Loucy (cell line): ENCODE results near the gene SLC26A4.

Experiments used
- EZH2phosphoT487 ChIP-seq: fragments of 200-600 bp; IDR thresholded peaks from 2 replicates; pipeline ENCODE4 v1.6.1; 2018; ENCODE audit warnings: antibody characterized with exemption, mild to moderate bottlenecking, moderate library complexity, borderline replicate concordance
- TF ChIP-seq, protein P1 (sequence below): fragments of 200-600 bp; sonication (generic); conservative IDR thresholded peaks from 2 replicates; pipeline ENCODE4 v1.5.1; 2014; ENCODE audit warnings: mild to moderate bottlenecking, antibody characterized with exemption, low read length

DNA sequence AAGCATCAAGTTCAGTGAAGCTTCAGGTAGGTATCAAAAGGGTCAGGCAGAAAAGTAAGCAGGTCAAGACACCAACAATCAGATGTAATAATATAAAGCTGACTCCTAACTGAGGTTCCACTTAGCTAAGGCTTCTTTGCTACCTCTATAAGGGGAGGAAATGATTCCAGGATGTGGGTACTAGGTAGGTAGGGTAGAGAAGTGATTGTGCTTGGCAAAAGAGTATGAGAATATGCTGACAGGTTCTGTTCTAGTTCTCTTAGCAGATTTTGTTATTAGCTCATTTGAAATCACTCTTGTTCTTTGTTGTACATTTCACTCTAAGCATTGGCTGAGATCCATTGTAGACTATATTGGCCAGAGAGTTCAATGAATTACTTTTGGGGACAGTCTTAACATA lies 42.6 kb downstream of the SLC26A4 start:
- TF ChIP-seq, protein P1, sequence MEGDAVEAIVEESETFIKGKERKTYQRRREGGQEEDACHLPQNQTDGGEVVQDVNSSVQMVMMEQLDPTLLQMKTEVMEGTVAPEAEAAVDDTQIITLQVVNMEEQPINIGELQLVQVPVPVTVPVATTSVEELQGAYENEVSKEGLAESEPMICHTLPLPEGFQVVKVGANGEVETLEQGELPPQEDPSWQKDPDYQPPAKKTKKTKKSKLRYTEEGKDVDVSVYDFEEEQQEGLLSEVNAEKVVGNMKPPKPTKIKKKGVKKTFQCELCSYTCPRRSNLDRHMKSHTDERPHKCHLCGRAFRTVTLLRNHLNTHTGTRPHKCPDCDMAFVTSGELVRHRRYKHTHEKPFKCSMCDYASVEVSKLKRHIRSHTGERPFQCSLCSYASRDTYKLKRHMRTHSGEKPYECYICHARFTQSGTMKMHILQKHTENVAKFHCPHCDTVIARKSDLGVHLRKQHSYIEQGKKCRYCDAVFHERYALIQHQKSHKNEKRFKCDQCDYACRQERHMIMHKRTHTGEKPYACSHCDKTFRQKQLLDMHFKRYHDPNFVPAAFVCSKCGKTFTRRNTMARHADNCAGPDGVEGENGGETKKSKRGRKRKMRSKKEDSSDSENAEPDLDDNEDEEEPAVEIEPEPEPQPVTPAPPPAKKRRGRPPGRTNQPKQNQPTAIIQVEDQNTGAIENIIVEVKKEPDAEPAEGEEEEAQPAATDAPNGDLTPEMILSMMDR, result no peak
- TF ChIP-seq EZH2phosphoT487, result no peak
